T-helper 22 cell (primary cell): ENCODE measurements around the gene CHCHD3.

Experiments
- DNase-seq: peaks from one replicate; pipeline ENCODE4 v3.0.0-alpha.2; 2020; ENCODE audit warnings: low read depth

Gene CHCHD3

GRCh38 chr7:132742189-132742612 lies 339.7 kb downstream of the CHCHD3 start:
- DNase-seq: no peak

- no peak for DNase-seq
These were observed 341.7 kb downstream of the CHCHD3 start for GRCh38 chr7:132740176-132740575.

- DNase-seq: no peak
These were observed 342.5 kb downstream of the CHCHD3 start for GRCh38 chr7:132739271-132739955.

- no peak for DNase-seq
These were observed 343.6 kb downstream of the CHCHD3 start for GRCh38 chr7:132738254-132738653.

GRCh38 chr7:132735476-132735875 lies 346.4 kb downstream of the CHCHD3 start:
- DNase-seq: no peak
